HG03575 (cell line): Measurements from ENCODE around the gene CAPN2.

ENCODE experiments used
- ATAC-seq: cut with Tn5 transposase; IDR thresholded peaks from one replicate; pipeline ENCODE4 v1.9.1; 2021; ENCODE audit not compliant: unreplicated experiment, insufficient number of reproducible peaks, low FRiP score; ENCODE audit errors: extremely low read depth

Gene CAPN2

DNA sequence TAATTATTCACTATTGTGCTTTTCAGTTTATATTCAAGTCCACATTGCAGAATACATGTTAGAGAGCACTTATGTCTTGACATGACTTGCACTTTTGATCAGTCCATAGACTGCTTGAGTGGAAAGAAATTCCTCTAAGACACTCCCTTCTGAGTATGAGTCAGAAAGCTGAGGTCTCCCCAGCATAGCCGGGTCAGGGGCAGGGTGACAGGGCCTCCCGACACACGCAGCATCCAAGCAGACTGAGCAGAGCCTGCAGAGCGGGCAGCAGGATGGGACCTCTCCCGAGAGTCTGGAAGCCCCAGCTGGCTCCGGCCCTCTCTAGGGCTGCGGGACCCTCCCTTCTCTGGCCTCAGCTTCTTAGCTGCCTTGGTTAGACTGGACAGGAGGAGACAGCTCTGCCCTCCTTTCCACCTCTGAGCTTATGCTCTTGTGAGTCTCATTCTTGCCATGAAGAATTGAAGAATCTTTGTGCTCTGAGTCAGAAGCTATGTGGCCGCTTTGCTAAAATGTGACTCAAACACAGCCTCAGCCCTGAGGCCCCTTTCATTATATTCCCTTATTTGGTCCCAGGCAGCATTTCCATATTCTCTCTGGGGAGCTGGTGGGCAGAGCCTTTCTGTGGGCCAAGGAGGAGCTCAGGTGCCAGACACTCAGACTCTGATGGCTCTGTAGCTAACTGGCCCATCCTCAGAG, 11.2 kb upstream of the CAPN2 start:
- no peak for ATAC-seq

DNA sequence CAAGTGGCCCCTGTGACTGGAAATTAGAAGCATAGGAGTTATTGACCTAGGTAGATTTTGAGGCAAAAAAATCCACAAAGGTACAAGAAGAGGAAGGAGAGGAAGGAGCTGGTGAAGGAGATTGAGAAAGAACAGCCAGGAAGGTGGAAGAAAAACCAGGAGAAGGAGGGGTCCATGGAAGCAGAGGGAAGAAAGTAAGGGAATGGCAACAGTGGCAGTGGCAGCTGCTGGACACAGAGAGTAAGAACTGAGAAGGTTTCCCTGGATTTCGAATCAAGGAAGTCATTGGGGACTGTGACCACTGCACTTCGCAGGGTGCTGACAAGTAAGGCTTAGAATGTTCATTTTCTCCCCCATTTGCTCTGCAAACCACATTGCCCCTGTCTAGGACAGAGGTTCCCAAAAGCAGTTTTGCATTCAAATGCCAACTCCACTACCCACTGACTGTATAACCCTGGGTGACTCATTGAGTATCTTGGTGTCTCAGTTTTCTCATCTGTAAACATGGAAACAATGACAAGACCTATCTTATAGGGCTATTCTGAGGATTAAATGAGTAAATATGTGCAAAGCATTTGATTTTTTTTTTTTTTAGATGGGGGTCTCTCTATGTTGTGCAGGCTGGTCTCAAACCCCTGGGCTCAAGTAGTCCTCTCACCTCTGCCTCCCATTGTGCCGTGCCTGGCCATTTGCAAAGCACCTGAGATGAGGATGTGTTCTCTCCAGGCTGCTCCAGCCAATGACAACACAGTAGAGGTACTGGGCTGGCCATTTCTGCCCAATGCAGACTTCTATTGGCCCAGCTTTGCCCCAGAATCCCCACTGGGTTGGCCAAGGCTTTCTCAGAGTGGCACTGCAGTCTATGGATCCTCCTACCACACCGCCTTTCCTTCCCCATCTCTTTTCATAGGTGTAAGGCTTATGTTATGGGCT, 9.3 kb upstream of the CAPN2 start:
- ATAC-seq = no peak

DNA sequence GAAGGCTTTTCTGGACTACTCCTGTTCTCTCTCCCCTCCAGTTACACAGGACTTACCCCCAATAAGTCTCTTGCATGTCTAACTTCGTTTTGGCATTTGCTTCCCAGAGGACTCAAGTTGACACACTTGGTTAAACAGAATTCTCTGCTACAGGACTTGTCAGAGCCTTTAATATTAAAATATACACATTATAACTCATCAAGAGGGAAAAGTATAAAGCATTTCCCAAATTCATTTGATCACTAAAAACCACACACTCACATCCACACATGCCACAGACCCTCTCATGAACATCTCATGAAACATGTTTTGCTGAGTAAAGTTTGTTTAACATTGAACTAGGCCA, 8.7 kb upstream of the CAPN2 start:
- ATAC-seq = no peak

DNA sequence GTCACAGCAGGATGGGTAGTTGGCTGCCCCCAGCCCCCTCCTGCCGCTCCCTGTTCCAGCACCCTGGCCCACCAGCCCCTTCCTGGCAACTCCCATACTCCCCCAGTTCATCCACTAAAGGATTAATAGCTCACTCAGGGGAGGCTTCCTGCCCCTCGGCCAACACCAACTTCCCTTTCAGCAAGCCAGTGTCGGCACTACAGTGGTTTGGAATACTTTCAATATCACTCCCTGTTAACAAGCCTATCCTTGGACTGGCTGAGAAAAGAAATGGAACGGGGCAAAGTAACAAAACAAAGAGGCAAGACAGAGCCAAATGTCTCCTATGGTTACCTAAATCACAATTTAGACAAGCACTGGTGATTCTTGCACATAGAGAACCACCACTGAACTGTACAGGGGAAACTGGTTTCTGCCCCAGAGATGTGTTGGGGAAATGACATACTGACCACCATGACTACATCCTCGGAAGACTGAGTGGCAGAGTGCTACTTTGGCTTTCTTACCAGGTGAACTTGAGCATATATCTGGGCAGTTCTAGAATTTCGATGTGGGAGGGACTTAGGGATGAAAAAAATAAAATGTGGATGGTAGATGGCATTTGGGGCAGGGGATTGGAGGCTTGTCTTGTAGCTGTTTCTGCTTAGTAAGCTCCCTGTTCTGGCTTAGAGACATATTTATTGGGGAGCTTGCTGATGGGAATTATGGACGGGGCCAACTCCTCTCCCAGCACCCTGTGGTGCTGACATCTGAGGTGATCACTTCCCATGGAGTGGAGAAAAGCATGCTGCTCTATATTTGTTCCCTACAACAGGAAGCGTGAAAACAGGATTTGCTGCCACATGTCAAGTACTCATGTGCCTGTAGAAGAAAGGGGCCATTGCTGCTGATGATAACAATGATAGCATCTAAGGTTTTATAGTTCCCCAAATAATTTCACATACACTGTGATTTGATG, 7.1 kb upstream of the CAPN2 start:
- ATAC-seq = no peak

DNA sequence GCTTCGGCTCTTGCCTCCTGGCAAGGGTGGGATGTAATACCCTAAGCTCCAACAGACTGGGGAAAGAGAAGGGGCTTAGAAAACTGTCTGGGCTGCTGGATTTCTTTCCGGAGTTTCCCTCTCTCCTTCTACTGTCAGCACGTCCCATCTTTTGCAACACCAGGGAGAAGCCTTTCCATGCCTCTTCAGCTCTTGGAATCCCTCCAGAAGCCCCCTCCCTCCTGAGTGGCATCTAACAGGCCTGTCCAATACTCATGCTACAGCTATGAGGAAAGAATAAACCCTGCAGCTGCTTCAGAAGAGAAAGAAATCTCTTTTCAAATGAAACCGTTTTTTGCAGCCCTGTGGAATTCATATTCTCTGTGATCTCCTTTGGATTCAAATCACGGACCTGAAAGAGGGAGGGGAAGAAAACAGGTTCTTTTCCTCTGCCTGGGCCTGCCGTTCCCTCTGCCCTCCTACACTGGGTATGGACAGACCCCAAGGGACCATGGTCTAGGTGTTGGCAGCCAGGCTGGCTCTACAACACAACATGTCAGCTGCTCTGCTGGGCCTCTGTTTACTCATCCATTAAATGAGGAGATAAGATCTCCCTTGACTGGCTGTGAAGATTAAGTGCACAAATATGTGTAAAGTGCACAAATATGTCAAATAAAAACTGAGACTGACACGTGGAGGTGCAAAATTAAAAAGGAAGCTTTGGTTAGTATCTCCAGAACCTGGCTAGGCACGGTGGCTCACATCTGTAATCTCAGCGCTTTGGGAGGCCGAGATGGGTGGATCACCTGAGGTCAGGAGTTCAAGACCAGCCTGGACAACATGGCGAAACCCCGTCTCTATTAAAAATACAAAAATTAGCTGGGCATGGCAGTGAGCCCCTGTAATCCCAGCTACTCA, 6.0 kb upstream of the CAPN2 start:
- no peak for ATAC-seq

DNA sequence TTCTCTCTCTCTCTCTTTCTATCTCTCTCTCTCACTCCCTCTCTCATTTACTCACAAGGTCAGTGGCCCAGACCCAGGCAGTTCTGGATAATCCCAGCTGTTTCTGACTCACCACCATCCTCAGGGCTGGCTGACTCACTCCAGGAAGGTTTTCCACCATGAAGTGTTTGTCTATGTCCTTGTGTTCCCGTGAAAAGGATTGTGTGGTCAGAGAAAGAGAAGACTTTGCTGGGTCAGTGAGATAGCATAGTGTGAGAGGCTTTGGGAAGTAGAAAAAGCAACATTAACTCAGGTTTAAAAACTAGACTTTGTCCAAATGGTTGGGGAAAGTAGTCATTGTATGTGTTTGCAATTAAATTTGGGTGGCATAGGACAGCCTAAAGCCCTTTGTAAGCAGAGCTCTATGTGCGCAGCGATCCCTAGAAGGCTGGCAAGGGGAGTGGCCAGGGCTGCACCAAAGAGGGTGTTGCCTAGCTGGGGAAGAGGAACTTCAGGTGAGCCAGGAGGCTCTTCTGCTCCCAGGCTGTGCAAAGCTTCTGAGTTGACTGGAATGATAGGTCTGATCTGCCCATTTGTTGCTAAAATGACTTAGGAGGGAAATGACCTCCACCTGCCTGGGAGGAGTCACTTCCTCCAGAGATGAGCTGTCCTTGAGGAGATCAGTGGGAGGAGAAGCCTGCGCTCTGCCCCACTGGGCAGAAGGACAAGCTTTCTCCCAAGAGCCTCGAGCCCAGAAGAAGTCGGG, 4.9 kb upstream of the CAPN2 start:
- no peak for ATAC-seq

DNA sequence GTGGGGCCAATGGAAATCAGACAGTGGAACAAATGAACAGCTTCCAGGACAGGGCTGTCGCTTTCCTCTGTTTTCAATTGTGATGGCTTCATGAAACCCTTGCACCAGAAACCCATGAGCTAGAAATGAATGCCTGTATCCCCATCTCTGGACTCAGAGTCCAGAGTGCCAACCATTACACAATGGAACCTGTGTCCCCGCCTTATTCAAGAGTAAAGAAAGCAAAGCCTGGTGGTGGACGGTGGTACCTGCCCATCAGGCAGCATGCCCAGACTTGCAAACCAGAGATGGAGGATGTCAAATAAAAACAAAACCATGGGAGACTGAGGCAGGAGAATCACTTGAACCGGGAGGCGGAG, 4.4 kb upstream of the CAPN2 start:
- ATAC-seq = no peak

DNA sequence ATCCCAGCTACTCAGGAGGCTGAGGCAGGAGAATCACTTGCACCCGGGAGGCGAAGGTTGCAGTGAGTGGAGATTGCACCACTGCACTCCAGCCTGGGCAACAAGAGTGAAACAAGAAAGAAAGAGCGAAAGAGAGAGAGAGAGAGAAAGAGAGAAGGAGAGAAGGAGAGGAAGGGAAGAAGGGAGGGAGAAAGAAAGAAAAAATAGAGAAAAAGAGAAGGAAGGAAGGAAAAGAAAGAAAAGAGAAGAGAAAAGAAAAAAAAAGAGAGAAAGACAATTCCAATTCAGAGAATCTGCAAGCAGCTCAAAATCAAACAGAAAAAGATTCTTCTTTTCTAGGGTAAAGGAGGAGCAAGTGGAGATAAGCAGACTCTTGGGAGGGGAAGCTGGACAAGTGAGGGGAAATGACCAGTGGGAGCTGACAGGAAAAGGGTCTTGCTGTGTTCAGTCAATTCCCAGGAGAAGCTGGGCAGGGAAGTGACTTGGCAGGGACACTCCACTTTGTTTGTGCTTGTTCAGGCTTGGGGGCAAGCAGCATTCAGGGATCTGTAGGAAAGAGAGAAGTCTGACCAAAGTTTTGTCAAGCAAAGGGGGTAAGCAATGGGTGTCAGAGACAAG, 3.6 kb upstream of the CAPN2 start:
- no peak for ATAC-seq

DNA sequence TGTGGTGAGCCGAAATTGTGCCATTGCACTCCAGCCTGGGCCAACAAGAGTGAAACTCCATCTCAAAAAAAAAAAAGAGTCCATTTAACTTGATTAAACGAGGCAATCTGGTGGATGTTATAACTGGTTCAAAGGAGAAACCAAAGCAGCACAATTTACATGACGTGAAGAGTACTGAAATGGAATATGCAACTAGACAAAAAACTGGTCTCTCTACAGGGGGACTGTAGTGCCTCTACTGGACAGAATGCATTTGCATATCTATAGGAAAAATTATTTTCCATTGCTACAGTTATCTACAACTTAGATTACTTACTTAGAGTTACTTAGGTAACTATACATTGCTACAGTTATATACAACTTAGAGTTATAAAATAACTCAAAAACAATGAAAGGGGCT, 2.7 kb upstream of the CAPN2 start:
- no peak for ATAC-seq

DNA sequence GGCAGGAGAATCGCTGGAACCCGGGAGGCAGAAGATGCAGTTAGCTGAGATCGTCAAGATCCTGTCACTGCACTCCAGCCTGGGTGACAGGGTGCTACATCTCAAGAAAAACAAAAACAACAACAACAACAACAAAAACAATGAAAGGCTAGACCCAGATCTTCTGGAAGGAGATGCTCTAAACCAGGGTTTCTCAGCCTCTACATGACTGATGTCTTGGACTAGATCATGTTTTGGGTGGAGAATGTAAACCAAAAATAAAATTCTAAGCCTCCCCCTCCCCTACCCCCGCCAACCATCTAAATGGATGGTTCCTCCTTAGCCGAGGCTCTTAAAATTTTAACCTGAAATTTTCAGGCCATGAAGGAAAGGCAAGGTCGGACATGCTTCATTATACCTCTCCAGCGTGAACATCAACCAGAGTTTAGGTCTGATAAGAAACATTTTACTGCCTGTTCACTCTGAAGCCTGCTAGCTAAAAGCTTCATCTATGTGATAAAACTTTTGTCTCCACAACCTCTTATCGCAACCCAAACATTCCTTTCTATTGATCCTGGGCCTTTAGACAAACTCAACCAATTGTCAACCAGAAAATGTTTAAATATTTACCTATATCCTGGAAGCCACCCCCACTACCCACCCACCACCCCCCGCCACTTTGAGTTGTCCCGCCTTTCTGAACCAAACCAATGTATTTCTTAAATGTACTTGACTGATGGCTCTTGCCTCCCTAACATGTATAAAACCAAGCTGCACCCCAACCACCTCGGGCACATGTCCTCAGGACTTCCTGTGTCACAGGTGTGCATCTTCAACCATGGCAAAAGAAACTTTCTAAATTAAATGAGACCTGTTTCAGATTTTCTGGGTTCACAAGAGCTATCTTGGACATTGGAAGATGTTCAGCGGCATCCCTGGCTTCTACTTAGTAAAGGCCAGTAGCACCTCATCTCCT, 1.9 kb upstream of the CAPN2 start:
- no peak for ATAC-seq

DNA sequence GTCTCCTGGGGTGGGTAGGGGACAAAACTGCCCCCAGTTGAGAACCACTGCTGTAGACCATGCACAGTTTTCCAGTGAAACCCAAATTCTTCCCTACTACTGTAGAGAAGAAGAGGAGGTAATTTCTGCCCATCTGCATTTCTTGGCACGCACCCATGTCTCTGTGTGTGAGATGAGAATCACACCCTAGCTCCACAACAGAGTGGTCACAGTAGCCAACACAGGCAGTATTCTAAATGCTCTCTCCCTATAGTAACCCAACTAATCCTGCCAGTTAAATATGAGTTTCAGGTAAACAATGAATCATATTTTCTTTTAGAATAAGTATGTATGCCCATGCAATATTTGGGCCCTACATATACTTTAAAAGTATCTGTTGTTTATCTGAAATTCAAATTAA, 1.2 kb upstream of the CAPN2 start:
- ATAC-seq = no peak

DNA sequence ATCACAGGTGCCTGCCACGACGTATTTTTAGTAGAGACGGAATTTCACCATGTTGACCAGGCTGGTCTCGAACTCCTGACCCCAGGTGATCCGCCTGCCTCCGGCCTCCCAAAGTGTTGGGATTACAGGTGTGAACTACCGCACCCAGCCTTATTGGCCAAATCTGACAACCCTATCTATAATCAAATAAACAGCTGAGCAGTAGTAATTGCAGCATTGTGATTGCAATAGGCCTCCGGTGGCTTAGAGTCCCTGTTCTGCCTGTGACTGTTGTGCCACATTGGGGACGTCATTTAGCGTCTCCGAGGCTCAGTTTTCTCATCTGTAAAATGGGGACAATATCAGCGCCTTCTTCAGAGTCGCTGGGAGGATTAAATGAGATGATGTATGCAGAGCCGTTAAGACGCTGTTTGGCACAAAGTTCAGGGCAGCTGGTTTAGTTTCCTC, 569 bp upstream of the CAPN2 start:
- ATAC-seq = no peak

DNA sequence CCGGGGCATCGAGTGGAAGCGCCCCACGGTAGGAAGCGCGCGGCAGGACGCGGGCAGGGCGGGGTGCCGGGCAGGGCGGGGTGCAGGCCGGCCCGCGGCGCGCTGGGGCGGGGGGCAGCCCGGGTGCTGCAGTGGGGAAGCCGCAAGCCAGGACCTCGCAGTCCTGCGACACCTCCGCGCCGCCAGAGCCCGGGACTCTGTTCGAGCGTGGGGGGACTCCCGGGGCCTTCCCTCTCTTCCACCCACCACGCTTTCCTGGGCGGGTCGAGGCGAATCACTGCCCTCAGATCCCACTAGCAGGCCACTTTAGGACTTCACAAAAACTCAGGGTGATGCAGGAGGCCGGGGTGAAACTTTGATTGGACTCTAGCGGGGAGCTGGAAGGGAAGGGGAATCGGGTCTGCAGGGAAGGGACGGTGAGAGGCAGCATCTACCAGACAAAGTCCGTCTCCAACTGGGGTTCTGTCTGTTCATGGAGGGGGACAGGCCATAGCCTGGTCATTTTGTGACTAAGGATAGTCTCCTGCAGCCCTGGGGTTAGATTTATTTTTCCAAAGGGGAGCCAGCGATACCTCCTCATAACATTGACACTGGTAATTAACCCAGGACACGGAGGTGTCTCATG, 623 bp downstream of the CAPN2 start:
- no peak for ATAC-seq

DNA sequence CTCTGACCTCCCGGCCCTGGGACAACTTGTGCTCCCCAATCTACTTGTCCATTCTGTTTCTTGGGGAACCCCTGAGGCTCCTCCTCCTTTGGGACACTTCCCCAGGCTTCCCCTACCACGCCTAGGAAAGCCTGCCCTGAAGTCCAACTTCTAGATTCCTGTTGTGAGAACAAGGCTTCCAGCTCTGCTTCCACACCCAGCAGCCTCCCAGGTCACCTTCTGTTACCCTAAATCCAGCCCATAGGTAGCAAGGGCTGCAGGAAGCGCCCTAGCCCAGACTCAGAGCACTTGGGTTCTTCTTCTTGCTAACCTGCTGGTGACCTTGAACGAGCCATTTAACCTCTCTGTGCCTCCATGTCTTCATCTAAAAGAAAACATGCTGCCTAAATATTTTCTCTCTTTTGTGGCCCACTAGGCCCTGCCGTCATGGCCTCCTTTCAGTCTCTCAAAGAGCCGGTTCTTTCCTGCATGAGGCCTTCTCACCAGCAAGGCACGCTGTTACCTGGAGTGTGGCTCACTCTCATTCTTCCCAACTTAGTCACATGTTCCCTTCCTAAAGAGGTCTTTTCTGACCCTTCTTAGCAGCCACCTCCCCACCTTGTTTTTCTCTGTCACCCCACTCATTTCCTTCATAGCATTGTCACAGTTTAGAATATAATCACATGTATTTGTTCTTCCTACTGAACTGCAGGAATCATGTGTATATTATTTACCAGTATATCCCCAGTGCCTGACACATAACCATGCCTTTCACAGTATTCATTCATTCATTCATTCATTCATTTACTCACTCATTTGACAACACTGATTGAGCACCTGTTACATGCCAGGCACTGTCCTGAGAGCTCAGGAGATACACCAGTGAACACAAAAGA, 1.4 kb downstream of the CAPN2 start:
- ATAC-seq = no peak

DNA sequence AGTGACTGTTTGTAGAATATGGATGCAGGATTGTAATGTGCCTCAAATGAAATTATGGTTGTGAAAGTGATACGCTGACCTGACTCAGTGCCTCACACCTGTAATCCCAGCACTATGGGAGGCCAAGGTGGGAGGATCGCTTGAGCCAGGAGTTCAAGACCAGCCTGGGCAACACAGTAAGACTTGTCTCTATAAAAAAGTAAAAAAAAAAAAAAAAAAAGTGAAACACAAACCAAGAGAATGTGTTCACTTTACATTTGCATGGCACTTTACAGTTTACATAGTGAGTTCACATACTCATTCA, 2.0 kb downstream of the CAPN2 start:
- no peak for ATAC-seq
